Loucy (cell line): ENCODE measurements around the gene E2F1.

Source experiments
- CTCF ChIP-seq: fragments of 200-600 bp; sonication (generic); conservative IDR thresholded peaks from 2 replicates; pipeline ENCODE4 v1.5.1; 2014; ENCODE audit warnings: mild to moderate bottlenecking, antibody characterized with exemption, low read length
- EZH2phosphoT487 ChIP-seq: fragments of 200-600 bp; IDR thresholded peaks from 2 replicates; pipeline ENCODE4 v1.6.1; 2018; ENCODE audit warnings: antibody characterized with exemption, mild to moderate bottlenecking, moderate library complexity, borderline replicate concordance

- TF ChIP-seq CTCF (no peak), EZH2phosphoT487 (no peak)
These were observed 39.6 kb upstream of the E2F1 start for GRCh38 chr20:33725607-33726264.
